H1 (cell line): ENCODE results near the gene PSPC1. TPM values are rescaled to one million over a fixed set of nuclear protein-coding genes. Genes with fewer than 3 reads are reported as not detected.

Experiments used
- GTF2F1 ChIP-seq: IDR thresholded peaks from 2 replicates; pipeline ENCODE4 v1.6.1; 2012; ENCODE audit warnings: low read depth, low read length, improper control_type of control experiment, borderline replicate concordance
- JUND ChIP-seq: IDR thresholded peaks from 2 replicates; pipeline ENCODE4 v1.6.1; 2011; ENCODE audit warnings: mild to moderate bottlenecking, improper control_type of control experiment, low read length
- POLR2AphosphoS5 ChIP-seq: IDR thresholded peaks from 2 replicates; pipeline ENCODE4 v1.6.1; 2011; ENCODE audit warnings: low read depth, low read length
- polyA plus RNA-seq, 7 experiments: library from polyadenylated mRNA; depleted of rRNA in 3 of 7; stranded (reverse) in 5 of 7; unstranded in 2 of 7; fragments of >200 nt in 5 of 7; fragments of 200-250 nt in 2 of 7; gene quantifications; 1 replicate in 5 of 7; 2 replicates in 1 of 7; 4 replicates in 1 of 7; pipeline versions ENCODE4 v1.2.1 to v1.2.3, GENCODE V29; 2011 to 2013; ENCODE audit warnings: missing spikeins in 2 of 7, mixed read lengths in 2 of 7
- total RNA-seq: library from RNA; stranded (reverse); fragmentation: NEBNext Ultra II Directional; extraction: Animal tissue kit (Norgen Biotek cat#: 25700); gene quantifications from 2 replicates; pipeline ENCODE4 v1.2.1, GENCODE V29; 2021
- TF ChIP-seq, protein P1 (sequence below): fragments of 300-600 bp; sonication (generic); IDR thresholded peaks from 2 replicates; pipeline ENCODE4 v1.7.1; 2012; ENCODE audit warnings: low read length, moderate library complexity, mild to moderate bottlenecking, inconsistent platforms; ENCODE audit not compliant: insufficient replicate concordance

Gene PSPC1
- total and polyA plus RNA-seq, 2 of the 8 experiments (the other 6 are each of a cell fraction or from before 2014, with no cell fraction given): 53.4 to 97.4 TPM

DNA sequence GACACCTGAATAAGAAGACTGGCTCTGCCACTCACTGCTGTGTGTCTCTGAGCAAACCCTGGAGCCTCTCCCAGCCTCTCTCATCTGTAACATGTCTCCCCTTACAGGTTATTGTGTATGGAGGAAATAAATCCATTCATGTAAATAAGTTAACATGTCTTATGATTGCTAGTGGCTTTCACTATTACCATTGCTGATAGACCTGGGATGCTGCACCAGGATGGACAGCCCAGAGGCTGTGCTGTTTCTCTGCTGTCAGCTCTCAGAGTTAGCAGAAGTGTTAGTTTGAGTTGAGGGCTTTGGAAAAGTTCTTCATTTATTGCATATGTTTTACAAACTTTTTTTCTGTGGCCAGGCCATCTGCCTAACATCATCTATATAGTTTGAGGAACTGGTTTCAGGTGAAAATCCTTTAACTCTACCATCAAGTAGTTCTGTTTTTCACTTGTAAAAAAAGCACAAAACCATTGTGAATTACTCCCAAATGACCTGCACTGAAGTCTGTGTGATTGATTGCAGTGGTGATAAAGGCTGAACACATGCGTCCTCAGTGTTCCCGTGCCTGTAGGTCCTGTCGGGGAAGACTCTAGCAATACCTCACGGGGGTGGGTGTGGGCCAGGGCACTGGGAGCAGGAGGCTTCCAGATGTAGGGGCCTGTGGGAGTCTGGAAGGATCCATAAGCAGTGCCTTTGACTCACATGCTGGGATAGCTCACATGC lies 124.7 kb downstream of the PSPC1 start (continued):
- TF ChIP-seq, protein P1, sequence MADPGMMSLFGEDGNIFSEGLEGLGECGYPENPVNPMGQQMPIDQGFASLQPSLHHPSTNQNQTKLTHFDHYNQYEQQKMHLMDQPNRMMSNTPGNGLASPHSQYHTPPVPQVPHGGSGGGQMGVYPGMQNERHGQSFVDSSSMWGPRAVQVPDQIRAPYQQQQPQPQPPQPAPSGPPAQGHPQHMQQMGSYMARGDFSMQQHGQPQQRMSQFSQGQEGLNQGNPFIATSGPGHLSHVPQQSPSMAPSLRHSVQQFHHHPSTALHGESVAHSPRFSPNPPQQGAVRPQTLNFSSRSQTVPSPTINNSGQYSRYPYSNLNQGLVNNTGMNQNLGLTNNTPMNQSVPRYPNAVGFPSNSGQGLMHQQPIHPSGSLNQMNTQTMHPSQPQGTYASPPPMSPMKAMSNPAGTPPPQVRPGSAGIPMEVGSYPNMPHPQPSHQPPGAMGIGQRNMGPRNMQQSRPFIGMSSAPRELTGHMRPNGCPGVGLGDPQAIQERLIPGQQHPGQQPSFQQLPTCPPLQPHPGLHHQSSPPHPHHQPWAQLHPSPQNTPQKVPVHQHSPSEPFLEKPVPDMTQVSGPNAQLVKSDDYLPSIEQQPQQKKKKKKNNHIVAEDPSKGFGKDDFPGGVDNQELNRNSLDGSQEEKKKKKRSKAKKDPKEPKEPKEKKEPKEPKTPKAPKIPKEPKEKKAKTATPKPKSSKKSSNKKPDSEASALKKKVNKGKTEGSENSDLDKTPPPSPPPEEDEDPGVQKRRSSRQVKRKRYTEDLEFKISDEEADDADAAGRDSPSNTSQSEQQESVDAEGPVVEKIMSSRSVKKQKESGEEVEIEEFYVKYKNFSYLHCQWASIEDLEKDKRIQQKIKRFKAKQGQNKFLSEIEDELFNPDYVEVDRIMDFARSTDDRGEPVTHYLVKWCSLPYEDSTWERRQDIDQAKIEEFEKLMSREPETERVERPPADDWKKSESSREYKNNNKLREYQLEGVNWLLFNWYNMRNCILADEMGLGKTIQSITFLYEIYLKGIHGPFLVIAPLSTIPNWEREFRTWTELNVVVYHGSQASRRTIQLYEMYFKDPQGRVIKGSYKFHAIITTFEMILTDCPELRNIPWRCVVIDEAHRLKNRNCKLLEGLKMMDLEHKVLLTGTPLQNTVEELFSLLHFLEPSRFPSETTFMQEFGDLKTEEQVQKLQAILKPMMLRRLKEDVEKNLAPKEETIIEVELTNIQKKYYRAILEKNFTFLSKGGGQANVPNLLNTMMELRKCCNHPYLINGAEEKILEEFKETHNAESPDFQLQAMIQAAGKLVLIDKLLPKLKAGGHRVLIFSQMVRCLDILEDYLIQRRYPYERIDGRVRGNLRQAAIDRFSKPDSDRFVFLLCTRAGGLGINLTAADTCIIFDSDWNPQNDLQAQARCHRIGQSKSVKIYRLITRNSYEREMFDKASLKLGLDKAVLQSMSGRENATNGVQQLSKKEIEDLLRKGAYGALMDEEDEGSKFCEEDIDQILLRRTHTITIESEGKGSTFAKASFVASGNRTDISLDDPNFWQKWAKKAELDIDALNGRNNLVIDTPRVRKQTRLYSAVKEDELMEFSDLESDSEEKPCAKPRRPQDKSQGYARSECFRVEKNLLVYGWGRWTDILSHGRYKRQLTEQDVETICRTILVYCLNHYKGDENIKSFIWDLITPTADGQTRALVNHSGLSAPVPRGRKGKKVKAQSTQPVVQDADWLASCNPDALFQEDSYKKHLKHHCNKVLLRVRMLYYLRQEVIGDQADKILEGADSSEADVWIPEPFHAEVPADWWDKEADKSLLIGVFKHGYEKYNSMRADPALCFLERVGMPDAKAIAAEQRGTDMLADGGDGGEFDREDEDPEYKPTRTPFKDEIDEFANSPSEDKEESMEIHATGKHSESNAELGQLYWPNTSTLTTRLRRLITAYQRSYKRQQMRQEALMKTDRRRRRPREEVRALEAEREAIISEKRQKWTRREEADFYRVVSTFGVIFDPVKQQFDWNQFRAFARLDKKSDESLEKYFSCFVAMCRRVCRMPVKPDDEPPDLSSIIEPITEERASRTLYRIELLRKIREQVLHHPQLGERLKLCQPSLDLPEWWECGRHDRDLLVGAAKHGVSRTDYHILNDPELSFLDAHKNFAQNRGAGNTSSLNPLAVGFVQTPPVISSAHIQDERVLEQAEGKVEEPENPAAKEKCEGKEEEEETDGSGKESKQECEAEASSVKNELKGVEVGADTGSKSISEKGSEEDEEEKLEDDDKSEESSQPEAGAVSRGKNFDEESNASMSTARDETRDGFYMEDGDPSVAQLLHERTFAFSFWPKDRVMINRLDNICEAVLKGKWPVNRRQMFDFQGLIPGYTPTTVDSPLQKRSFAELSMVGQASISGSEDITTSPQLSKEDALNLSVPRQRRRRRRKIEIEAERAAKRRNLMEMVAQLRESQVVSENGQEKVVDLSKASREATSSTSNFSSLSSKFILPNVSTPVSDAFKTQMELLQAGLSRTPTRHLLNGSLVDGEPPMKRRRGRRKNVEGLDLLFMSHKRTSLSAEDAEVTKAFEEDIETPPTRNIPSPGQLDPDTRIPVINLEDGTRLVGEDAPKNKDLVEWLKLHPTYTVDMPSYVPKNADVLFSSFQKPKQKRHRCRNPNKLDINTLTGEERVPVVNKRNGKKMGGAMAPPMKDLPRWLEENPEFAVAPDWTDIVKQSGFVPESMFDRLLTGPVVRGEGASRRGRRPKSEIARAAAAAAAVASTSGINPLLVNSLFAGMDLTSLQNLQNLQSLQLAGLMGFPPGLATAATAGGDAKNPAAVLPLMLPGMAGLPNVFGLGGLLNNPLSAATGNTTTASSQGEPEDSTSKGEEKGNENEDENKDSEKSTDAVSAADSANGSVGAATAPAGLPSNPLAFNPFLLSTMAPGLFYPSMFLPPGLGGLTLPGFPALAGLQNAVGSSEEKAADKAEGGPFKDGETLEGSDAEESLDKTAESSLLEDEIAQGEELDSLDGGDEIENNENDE: no peak
- TF ChIP-seq POLR2AphosphoS5 (no peak), GTF2F1 (no peak), JUND (no peak)
- TF ChIP-seq, all 59 proteins: peak for 0
